GM19240 (cell line): ENCODE results near the gene MFSD12.
"Not testable (repeated sequence)": the region's sequence is repeated elsewhere in the genome, so short reads cannot be mapped to it uniquely, and the experiment has no call there.

Experiments
- DNase-seq: peaks from one replicate; pipeline ENCODE4 v3.0.0; 2011; ENCODE audit warnings: low spot score; ENCODE audit not compliant: insufficient read length

MFSD12 gene

GRCh38 chr19:3508771-3509535 is 48.4 kb downstream of the MFSD12 start:
- no peak for DNase-seq

GRCh38 chr19:3508121-3508661 is 49.2 kb downstream of the MFSD12 start:
- not testable (repeated sequence) for DNase-seq

GRCh38 chr19:3507371-3508120 is 49.8 kb downstream of the MFSD12 start:
- no peak for DNase-seq

GRCh38 chr19:3506384-3507340 is 50.7 kb downstream of the MFSD12 start:
- DNase-seq, result no peak

GRCh38 chr19:3505598-3506383 is 51.6 kb downstream of the MFSD12 start, which contains the start of gene FZR1:
Gene FZR1, plus strand, starts transcription at chr19:3506311. Its CDS starts 16,679 bp downstream, at chr19:3522990.
- DNase-seq, result peak; percentile 96

GRCh38 chr19:3504735-3505134 is 52.7 kb downstream of the MFSD12 start:
- DNase-seq, result no peak

GRCh38 chr19:3503036-3503572 is 54.3 kb downstream of the MFSD12 start:
- no peak for DNase-seq

- DNase-seq, result no peak
Observed at GRCh38 chr19:3501780-3502179, 55.6 kb downstream of the MFSD12 start.

GRCh38 chr19:3500429-3501101 is 56.8 kb downstream of the MFSD12 start, which contains the start of gene DOHH:
Gene DOHH, minus strand, starts transcription at chr19:3500674. Its CDS starts 3,860 bp downstream, at chr19:3496814.
- DNase-seq, result peak; percentile 98

GRCh38 chr19:3499738-3500428 is 57.5 kb downstream of the MFSD12 start:
- no peak for DNase-seq

- DNase-seq, result no peak
Observed at GRCh38 chr19:3497757-3498520, 59.4 kb downstream of the MFSD12 start.

GRCh38 chr19:3496392-3497273 is 60.8 kb downstream of the MFSD12 start:
- DNase-seq, result no peak

- no peak for DNase-seq
Observed at GRCh38 chr19:3494559-3494958, 62.8 kb downstream of the MFSD12 start.
